Stimulated activated CD8-positive, alpha-beta memory T cell treated with anti-CD3 and anti-CD28 coated beads, Interleukin-15, amount 100 ng/mL, for 4 hours (primary cell): ENCODE data around the gene SIPA1L2.

ENCODE experiments used
- DNase-seq, 2 donors: peaks; one replicate each; pipeline ENCODE4 v3.0.0-alpha.2; 2020; ENCODE audit warnings: low read depth in 2 of 2

The SIPA1L2 gene, protein sequence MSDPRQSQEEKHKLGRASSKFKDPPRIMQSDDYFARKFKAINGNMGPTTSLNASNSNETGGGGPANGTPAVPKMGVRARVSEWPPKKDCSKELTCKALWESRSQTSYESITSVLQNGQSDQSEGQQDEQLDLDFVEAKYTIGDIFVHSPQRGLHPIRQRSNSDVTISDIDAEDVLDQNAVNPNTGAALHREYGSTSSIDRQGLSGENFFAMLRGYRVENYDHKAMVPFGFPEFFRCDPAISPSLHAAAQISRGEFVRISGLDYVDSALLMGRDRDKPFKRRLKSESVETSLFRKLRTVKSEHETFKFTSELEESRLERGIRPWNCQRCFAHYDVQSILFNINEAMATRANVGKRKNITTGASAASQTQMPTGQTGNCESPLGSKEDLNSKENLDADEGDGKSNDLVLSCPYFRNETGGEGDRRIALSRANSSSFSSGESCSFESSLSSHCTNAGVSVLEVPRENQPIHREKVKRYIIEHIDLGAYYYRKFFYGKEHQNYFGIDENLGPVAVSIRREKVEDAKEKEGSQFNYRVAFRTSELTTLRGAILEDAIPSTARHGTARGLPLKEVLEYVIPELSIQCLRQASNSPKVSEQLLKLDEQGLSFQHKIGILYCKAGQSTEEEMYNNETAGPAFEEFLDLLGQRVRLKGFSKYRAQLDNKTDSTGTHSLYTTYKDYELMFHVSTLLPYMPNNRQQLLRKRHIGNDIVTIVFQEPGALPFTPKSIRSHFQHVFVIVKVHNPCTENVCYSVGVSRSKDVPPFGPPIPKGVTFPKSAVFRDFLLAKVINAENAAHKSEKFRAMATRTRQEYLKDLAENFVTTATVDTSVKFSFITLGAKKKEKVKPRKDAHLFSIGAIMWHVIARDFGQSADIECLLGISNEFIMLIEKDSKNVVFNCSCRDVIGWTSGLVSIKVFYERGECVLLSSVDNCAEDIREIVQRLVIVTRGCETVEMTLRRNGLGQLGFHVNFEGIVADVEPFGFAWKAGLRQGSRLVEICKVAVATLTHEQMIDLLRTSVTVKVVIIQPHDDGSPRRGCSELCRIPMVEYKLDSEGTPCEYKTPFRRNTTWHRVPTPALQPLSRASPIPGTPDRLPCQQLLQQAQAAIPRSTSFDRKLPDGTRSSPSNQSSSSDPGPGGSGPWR (N-terminal part only)

DNA sequence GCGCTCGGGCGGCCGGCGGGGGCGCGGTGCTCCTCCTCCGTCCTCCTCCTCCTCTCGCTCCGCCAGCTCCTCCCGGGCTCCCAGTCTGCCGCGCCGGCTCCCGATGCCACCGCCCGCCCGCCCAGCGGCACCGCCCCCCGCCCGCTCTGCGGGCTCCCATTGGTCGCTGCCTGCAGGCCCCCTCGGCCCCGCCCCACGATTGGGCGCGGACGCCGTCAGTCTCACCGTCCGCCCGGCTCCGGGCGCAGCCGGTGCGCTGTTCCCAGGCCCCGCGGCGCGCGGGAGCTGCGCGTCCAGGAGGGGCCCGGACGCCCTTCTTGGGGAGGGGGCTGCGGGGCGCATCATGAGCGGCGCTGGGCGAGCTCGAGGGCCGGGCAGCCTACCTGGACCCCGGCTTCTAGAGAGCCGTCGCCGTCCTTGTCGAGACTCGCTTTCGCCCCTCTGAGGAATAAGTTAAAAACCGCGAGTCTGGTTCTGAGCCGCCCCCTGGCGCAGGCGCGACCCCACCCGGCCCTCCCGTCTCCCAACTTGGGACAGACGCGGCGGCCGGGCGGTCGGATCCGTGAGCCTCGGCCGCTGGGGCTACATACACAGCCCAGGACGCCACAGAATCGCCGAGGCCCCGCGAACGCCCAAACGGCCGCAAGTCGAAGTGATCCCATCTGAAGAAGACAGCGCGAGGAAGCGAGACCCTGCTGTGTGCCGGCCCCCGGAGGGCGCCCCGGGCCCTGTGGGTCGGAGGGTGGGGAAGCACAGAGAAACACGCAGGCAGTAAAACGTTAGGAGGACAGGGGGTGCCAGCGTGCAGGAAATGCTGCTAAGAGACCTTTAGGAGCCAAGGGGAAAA, at the start of gene SIPA1L2:
TSS of gene SIPA1L2 (minus strand) at position 87 of the 847 bp plus-strand sequence. CDS start 114,794 bp downstream, outside the sequence.
- DNase-seq = peak; percentile 58 to 76

DNA sequence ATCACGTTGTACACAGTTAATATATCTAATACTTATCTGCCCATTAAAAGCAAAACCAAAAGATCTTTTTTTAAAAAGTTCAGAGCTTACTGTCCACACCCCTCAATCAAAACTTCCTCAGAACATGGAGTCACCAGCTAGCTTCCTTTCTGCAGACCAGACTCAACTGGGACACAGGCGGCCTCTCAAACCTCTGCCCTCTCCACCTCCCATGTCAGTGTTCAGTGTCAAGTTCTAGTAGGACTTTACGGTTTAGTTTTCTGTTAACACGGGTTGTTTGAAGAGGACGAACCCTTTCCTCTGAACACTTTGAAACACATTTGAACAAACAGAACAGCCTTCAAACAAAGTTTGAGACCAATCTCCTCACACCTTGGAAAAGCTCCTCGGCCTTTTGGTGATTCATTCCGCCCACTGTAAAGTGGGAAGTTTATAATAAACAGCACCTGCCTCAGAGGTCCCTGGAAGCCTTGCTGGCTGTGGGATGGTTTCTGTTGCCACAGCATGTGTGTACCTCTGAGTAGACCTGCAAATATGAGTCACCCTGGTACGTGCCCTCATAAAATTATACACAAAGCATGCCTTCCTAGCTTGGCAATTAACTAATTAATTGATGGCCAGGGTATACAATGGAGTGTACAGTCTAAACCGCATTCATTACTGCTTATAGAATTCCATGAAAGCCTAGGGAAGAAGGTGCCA, 48.4 kb upstream of the SIPA1L2 start:
- no peak for DNase-seq

DNA sequence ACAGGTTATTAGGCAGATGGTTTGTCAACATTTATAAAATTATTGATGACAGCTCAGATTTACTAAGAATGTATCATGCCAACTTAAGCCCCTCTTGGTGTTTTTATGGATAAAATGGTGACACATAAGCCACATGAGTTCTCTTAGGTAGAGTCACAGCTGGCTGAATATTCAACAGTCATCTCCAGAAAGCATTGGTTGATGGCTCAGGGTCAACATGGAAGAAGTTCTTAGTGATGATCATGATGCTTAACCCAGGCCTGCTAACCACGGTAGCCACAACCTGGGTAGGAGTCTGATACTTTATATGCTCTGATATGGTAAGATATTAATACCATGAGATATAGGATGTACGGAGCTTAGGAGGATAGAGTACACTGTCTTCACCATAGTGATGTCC, 46.4 kb upstream of the SIPA1L2 start:
- DNase-seq = no peak

DNA sequence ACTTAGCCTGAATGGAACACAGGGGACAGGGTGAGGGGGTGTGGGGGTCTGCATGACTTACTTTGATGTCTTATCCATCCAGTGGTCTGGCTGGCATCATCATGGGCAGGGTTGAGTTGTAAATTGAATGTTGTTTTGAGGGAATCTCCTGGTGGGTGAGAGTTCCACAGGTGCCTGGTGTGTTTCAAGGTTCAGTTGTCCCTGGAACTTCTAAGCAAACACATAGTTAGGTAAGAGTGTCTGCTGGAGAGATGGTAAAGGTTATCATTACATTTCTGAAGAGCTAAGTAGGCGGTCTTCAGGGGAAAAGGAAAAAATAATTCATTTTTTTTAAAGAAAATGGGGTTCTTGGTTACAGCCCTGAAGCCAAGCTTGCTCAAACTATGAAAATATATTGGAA, 46.0 kb upstream of the SIPA1L2 start:
- DNase-seq = no peak

DNA sequence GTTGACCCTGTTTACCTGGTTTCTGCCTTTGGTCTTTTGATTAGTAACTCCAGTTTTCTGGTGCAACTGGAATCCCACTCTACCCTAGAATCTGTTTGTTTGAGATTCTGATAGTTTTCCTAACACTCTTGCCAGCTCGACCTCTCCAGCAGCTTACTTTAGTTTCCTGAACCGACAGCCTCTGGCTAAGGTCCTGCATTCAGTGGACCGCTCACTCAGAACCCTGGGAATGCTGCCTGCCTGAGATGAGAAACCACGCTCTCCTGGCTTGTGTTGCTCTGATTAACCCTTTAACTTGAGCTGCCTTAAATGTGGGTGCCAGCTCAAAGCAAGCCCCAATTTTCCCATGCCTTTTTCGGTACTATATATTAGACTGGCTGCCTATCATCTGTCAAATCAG, 45.3 kb upstream of the SIPA1L2 start:
- DNase-seq = no peak

DNA sequence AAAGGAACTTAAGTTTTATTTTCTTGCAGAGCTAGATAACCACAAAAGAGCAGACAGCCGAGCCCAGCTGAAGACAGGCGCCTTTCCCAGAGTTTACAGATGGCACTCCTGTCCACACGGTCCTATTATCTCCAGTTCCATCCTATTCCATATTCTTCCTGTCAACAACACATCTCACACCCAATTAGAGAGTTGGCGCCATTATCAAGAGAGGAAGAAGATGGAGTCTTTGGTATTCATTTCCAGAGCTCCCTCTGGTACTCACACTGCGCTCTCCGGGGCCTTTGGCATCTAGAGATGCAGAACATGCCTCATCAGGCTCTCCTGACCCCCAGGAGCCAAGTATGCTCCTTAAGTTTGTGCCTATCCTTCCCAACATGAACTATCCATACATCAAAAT, 43.3 kb upstream of the SIPA1L2 start:
- DNase-seq = no peak

DNA sequence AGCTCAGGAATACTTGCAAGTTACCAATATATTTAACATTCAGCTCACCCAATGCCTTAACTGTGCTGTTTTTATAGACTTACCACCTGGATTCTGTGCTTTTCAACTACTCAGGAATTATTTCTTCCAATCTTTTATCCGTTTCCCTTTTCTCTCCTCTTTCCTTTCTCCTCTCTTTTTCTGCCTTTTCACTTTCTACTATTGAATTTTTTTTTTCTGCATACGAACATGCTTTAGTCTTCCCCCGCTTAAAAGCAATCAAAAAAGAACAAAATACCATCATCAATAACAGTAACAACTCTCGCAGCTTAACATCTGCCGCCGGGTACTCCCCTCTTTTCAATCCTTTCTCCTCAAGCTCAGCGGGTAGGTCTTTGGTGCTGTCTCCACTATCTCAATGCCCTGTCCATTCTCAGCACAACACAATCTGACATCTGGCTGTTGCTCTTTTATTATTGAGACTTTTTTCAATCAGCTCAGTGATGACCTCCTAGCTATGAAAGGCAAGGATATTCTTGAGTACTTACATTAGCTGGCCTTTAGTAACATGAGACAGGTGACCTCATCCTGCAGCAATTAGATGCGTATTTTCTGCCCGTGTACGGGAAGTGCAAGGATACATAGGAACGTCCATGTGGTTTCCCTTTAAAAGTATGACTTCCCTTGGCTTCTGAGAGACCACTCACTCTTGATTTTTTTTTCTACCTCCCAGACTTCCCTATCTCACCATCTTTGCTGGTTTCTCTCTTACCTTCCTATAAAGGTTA, 40.2 kb upstream of the SIPA1L2 start:
- DNase-seq = no peak

DNA sequence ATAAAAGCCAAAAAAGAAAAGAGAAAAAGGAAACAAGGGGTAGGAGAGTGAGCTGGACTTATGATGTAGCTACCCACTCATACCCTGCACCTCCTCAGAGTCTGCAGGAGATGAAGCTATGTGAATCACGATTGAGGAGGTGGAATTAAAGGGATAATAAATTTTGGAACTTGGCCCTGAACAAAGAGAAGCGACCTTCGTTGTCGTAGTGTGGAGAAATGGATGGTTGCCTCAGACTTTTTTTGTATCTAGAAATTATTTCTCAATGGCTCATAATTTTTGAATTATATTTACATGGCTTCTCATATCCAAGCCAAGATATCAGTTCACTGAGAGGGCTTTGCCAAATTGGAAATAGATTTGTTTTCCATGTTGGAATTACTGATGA, 37.8 kb upstream of the SIPA1L2 start:
- DNase-seq = no peak

DNA sequence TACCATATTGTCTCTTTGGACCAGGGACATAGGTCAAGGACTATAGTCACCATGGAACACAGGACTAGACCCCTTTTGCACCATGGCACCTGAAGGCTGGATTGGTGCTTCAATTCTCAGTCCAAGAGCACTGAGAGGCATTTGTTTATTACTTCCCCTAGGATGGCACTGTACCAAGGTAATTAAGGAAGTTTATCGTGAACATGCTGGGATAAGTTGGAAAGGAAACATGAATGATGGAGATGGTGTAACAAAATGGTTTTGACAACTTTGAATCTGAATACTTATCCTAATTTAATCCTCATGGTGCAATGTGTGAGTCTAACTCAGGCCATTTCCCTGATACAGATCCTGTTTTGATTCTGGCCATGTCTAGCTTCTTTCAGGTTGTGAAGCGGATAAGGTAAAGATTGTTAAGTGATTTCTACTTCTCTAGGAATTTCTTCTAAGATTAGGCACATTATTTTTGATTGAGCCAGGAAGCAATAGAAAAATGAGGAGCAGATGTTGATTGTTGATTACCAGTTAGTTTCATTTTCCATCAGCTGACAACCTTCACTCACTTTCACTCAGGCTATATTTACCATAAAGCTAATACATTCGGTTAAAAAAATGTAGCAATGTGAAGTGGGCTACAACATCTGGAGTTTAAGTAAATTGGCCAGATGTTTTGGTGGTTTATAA, 37.3 kb upstream of the SIPA1L2 start:
- DNase-seq = no peak

DNA sequence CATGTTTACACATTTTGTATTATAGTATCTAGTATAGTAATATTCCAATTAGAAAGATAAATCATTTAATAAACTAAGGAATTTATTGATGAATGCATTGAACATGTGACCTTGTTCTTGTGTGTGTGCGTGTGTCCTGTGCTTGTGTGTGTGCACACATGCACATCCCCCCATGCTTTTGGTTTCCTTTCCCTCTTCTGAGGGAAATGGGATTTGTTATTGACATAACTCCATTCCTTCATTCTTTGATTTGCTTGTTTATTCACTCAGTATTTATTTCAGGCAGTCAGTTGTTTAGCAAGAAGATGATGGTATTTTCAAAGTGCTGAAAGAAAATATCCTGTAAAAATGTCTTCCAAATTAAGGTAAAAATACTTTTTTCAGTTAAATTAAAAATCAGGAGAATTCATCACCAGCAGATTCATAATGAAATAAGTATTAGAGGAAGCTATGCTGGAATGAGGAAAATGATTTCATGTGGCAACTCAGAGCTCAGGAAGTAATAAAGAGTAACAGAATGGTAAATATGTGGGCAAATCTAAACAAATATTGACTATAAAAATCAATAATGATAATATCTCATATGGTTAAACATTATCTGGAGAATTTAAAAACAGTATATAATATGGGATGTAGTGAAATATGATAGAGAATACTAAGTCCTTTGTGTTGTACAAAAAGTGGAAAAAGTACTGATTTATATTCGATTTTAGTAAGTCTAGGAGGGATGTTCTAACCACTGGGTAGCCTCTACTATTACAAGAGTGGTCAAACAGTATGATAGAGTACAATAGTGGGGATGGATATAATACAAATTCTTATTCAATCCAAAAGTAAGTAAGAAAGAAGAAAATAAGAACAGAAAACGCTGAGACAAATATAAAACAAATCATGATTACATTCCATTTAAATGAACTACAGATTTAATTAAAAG, 35.2 kb upstream of the SIPA1L2 start:
- DNase-seq = no peak

DNA sequence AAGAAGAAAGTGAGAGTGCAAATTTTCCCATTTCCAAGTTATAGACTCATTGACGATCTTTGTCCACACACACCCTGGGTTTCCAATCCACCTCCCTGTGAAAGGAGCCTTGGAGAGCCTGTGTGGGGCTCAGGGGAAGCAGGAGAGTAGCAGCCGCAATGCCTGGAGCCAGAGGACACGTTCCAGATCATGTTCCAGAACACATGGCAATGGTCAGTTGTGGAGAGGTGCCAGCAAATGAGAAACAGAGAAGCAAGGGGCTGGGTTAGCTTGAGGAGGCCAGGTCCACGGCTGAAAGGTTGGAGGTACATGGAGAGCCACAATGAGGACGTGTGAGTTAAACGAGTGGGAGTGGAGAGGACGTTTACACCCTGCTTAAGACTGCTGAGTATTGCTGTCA, 33.0 kb upstream of the SIPA1L2 start:
- DNase-seq = no peak

DNA sequence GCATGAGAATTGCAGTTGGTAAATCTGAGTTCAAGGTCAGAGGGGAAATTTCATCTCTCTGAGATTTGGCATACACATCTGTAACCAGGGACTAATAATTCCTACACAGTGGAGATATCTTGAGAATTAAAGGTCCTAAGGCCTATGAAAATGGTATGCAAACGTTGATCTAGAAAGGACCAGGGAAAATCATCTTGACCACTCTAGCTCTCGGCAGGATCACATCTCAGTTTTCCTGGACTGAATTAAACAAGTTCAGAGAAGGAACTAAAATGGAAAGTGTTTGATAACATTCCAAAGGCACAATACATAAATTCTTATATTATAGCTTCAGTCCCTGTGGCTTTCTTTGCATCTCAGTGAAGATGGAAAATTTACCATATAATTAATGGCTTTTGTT, 28.5 kb upstream of the SIPA1L2 start:
- DNase-seq = no peak

DNA sequence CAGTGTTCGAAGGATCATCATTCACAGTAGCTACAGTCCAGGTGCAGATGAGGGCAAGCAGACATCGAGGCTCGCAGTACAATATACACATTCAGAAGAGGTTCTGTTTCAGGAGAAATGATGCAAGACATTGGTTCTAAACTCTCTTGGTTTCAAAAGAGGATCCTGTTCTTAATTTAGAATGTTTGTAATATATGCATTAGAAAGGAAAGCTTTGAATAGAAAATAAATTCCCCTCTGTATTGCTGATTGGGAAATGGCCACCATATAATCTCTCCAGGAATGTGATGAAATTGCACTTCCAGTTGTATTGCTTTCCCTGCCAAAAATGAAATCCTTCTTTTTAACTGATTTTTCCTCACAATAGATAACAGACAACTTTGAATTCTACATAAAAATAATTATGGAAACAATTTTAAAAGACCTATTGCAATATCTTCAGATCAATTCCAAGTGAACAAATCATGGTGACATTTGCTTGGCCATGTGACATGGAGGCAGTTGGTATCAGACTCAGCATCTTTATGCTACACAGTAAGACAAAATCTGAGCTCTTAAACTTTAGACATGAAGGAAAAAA, 27.6 kb upstream of the SIPA1L2 start:
- DNase-seq = no peak

DNA sequence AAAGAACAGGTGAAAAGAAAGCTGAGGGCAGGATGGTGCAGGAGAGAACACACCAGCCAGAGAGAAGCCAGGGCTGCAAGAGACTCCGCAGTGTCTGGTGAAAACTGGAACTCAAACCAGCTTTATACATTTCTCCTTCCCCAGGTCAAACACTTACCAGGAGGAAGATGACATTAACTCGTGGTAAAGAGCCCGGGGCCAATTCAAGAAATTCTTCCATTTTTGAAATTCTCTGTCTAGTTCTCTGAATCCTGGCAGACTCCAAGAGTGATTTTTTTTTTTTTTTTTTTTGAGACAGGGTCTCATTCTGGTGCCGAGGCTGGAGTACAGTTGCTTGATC, 25.8 kb upstream of the SIPA1L2 start:
- DNase-seq = no peak

DNA sequence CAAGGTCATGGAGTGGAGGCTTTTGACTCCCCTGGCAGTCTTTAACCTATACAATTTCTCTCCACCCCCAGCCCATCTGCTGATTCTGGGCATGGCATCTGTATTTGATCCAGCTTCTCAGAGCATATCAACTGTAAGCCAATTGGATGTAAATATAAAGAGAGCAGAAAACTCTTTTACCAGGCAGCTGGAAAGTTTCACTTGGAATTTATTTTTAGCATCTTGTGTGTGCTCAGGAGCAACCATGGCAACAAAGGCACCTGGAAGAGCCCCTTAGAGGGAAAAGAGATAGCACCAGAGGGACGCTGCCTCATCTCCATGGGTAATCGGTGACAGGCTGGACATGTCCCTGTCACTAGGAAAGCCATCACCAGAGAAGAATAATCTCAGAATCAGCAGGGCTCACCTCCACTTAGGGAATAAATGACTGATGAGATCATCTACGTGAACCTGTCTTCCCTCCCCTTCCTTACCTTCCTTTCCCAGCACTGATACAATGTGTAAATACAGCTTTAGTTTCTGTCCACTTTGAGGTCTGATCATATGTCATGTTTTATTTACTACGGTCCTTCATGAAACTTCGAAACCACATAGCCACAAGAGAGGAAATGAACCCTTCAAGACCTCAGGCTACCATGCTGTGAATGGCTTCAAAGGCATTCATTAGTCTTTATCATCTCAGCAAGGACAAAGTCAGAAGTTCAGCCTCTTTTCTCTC, 25.3 kb upstream of the SIPA1L2 start:
- DNase-seq = no peak

DNA sequence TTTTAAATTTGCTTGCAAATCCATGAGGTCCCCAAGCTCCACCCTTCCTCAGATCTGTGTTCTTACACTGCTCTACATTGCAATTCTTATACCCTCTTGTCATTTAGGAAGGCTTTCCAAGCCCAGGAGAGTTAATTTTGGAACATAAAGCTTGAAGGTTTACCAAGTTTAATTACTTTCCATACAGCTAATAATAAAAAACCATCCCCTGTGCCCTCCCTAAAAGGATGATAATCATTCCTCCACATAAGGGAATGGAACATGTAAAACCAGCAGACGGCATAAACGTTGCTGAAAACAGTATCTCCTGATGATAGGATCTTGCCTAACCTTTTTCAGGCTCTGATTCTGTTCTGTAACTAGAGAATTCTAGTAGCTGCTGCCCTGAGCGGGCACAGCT, 23.9 kb upstream of the SIPA1L2 start:
- DNase-seq = no peak

DNA sequence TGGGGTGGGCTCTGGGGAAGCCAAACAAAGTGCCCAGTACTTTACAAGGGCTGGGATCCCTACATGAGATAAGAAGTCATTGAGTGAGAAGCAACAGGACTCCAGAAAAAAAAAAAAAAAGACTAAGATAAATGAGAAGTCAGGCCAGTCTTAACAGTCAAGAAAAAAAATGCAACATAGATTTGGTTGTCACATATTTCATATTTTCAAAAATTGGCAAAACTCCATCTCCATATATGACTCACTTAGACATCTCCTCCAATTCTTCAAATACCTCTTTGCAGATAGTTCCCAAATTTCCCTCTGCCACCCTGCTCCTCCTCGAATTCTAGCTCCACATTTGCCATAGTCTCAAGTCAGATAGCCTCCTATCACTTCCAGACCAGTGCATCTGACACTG, 20.9 kb upstream of the SIPA1L2 start:
- no peak for DNase-seq
